ENCODE data around the gene FBLN1.
"Not testable (repeated sequence)": the region's sequence is repeated elsewhere in the genome, so short reads cannot be mapped to it uniquely, and the experiment has no call there.

FBLN1 gene

GRCh38 chr22:45612940-45613339 lies 110.3 kb downstream of the FBLN1 start:
- DNase-seq (ENCODE audit: low read depth): no peak

- DNase-seq (ENCODE audit: low read depth): no peak
Measured at GRCh38 chr22:45615364-45615763, 112.7 kb downstream of the FBLN1 start.

- DNase-seq (ENCODE audit: low read depth): no peak
Measured at GRCh38 chr22:45616432-45616831, 113.7 kb downstream of the FBLN1 start.

- no peak for DNase-seq (ENCODE audit: low read depth)
Measured at GRCh38 chr22:45617948-45618347, 115.3 kb downstream of the FBLN1 start.

GRCh38 chr22:45620706-45621105 lies 118.0 kb downstream of the FBLN1 start:
- DNase-seq (ENCODE audit: low read depth): no peak

- DNase-seq (ENCODE audit: low read depth): no peak
Measured at GRCh38 chr22:45621836-45622600, 119.3 kb downstream of the FBLN1 start.

- not testable (repeated sequence) for DNase-seq (ENCODE audit: low read depth)
Measured at GRCh38 chr22:45623464-45624145, 120.9 kb downstream of the FBLN1 start.

GRCh38 chr22:45626198-45626651 lies 123.5 kb downstream of the FBLN1 start:
- DNase-seq (ENCODE audit: low read depth): no peak

- DNase-seq (ENCODE audit: low read depth): no peak
Measured at GRCh38 chr22:45627489-45628233, 125.0 kb downstream of the FBLN1 start.

GRCh38 chr22:45628515-45628914 lies 125.8 kb downstream of the FBLN1 start:
- no peak for DNase-seq (ENCODE audit: low read depth)

- no peak for DNase-seq (ENCODE audit: low read depth)
Measured at GRCh38 chr22:45629469-45630089, 126.9 kb downstream of the FBLN1 start.

GRCh38 chr22:45630436-45630835 lies 127.8 kb downstream of the FBLN1 start:
- DNase-seq (ENCODE audit: low read depth): no peak

- DNase-seq (ENCODE audit: low read depth): no peak
Measured at GRCh38 chr22:45631140-45631840, 128.6 kb downstream of the FBLN1 start.

- no peak for DNase-seq (ENCODE audit: low read depth)
Measured at GRCh38 chr22:45631841-45632238, 129.2 kb downstream of the FBLN1 start.

- no peak for DNase-seq (ENCODE audit: low read depth)
Measured at GRCh38 chr22:45632791-45633515, 130.3 kb downstream of the FBLN1 start.

- no peak for DNase-seq (ENCODE audit: low read depth)
Measured at GRCh38 chr22:45636683-45637082, 134.0 kb downstream of the FBLN1 start.

- DNase-seq (ENCODE audit: low read depth): no peak
Measured at GRCh38 chr22:45638197-45638596, 135.5 kb downstream of the FBLN1 start.

GRCh38 chr22:45638834-45639746 lies 136.4 kb downstream of the FBLN1 start:
- DNase-seq (ENCODE audit: low read depth): no peak

- no peak for DNase-seq (ENCODE audit: low read depth)
Measured at GRCh38 chr22:45639747-45640102, 137.0 kb downstream of the FBLN1 start.
